MCF 10A (cell line): ENCODE measurements around the gene NDUFV1. TPM values are rescaled to one million over a fixed set of nuclear protein-coding genes. Genes with fewer than 3 reads are reported as not detected.
A peak's percentile ranks its signal among the peaks of the same experiment; 100 is the strongest.

Source experiments
- BruUV-seq: library from RNA; stranded (reverse); fragments of 400-500 nt; replicated peaks from 2 replicates; lab custom pipeline; 2021; lab: Mats Ljungman, UMichigan
- CTCF ChIA-PET: fragments of 300-600 bp; sonication (Branson Sonifier 250); formaldehyde crosslinking; extraction: SDS; loops from one replicate; lab custom pipeline; 2021; ENCODE audit warnings: antibody characterized with exemption, inconsistent platforms; lab: Yijun Ruan, JAX
- POLR2A ChIA-PET: fragments of 300-600, 350-650 bp; sonication (Branson Sonifier 250); formaldehyde crosslinking; extraction: SDS; loops from one replicate; lab custom pipeline; 2020; ENCODE audit warnings: antibody characterized with exemption, inconsistent platforms; lab: Yijun Ruan, JAX
- DNase-seq: peaks from one replicate; pipeline ENCODE4 v3.0.0-alpha.2; 2018; ENCODE audit not compliant: unreplicated experiment
- H3K27ac Mint-ChIP-seq: one replicate; pipeline ENCODE4 v1.8.0; 2022; ENCODE audit warnings: mild to moderate bottlenecking, low read depth, mixed read lengths; ENCODE audit not compliant: unreplicated experiment
- H3K27me3 Mint-ChIP-seq: one replicate; pipeline ENCODE4 v1.8.0; 2022; ENCODE audit warnings: mixed read lengths; ENCODE audit not compliant: insufficient read depth, unreplicated experiment
- H3K36me3 Mint-ChIP-seq: one replicate; pipeline ENCODE4 v1.8.0; 2022; ENCODE audit warnings: mild to moderate bottlenecking, moderate library complexity, mixed read lengths; ENCODE audit not compliant: insufficient read depth, unreplicated experiment
- H3K4me1 Mint-ChIP-seq: one replicate; pipeline ENCODE4 v1.8.0; 2022; ENCODE audit warnings: mixed read lengths; ENCODE audit not compliant: insufficient read depth, unreplicated experiment
- H3K4me3 Mint-ChIP-seq: one replicate; pipeline ENCODE4 v1.8.0; 2022; ENCODE audit warnings: mild to moderate bottlenecking, moderate library complexity, mixed read lengths; ENCODE audit not compliant: unreplicated experiment
- H3K9me3 Mint-ChIP-seq: one replicate; pipeline ENCODE4 v1.8.0; 2022; ENCODE audit warnings: mixed read lengths; ENCODE audit not compliant: unreplicated experiment
- CTCF ChIP-seq: fragments of 200-600 bp; IDR thresholded peaks from one replicate; pipeline ENCODE4 v1.8.0; 2022; ENCODE audit warnings: antibody characterized with exemption, mild to moderate bottlenecking; ENCODE audit not compliant: unreplicated experiment
- intact Hi-C: fragments of 100-400 bp; cut with micrococcal nuclease; formaldehyde crosslinking; loops from 2 replicates; pipeline ENCODE4 v1.14.1; 2022
- total RNA-seq: library from RNA; stranded (reverse); gene quantifications from 2 replicates; pipeline ENCODE4 v1.2.3, GENCODE V29; 2022

The NDUFV1 gene
- total RNA-seq, 1 experiment from 2014 or later: 223 TPM

GRCh38 chr11:67627812-67628624 lies 21.3 kb downstream of the NDUFV1 start:
- Mint-ChIP-seq H3K27ac (no peak overlapping the region), H3K27me3 (no peaks in the 10 kb centered on the region), H3K36me3 (no peaks in the 10 kb centered on the region), H3K9me3 (no peaks in the 10 kb centered on the region), H3K4me1 (no peaks in the 10 kb centered on the region), H3K4me3 (no peak overlapping the region)
- TF ChIP-seq CTCF: no peak
- no TSS peak for BruUV-seq
- intact Hi-C loops: loop anchor here (2.0 to 5.0 kb wide), 3 partner anchors 31 to 165 kb away; no protein-coding TSS in a partner anchor
- no peak for DNase-seq
- ChIA-PET CTCF (interaction anchor here (0.6 to 5.0 kb wide), 13 partner anchors 9 to 739 kb away, joined by 3 to 50 read pairs (median 4); no protein-coding TSS in a partner anchor), POLR2A (interaction anchor here (2.8 kb wide), 1 partner anchor 29 kb away, joined by 20 read pairs; no protein-coding TSS in a partner anchor)

GRCh38 chr11:67628710-67629385 lies 22.1 kb downstream of the NDUFV1 start:
- Mint-ChIP-seq H3K4me3 (peak overlapping the region; percentile 79), H3K9me3 (no peaks in the 10 kb centered on the region), H3K4me1 (no peaks in the 10 kb centered on the region), H3K27me3 (no peaks in the 10 kb centered on the region), H3K36me3 (no peaks in the 10 kb centered on the region), H3K27ac (no peak overlapping the region)
- TF ChIP-seq CTCF: no peak
- ChIA-PET CTCF (interaction anchor here (0.6 to 5.0 kb wide), 12 partner anchors 10 to 85 kb away, joined by 3 to 50 read pairs (median 4); no protein-coding TSS in a partner anchor), POLR2A (interaction anchor here (0.5 to 2.8 kb wide), 7 partner anchors 10 to 49 kb away, joined by 3 to 20 read pairs (median 7); partner anchors contain the start of gene GSTP1)
- intact Hi-C loops: loop anchor here (1.0 to 5.0 kb wide), 4 partner anchors 30 to 164 kb away; no protein-coding TSS in a partner anchor
- BruUV-seq: no TSS peak
- no peak for DNase-seq

- intact Hi-C loops: loop anchor here (1.0 to 5.0 kb wide), 4 partner anchors 29 to 163 kb away; no protein-coding TSS in a partner anchor
- ChIA-PET CTCF (interaction anchor here (0.6 to 5.0 kb wide), 12 partner anchors 9 to 61 kb away, joined by 3 to 50 read pairs (median 6); no protein-coding TSS in a partner anchor), POLR2A (interaction anchor here (0.6 to 2.8 kb wide), 10 partner anchors 21 to 692 kb away, joined by 3 to 20 read pairs (median 5); partner anchors contain the start of gene GSTP1)
- Mint-ChIP-seq H3K27ac (peak within 1 kb of the TSS; percentile 52), H3K4me3 (peak within 1 kb of the TSS; percentile 79), H3K27me3 (no peaks in the 10 kb centered on the region), H3K36me3 (no peaks in the 10 kb centered on the region), H3K4me1 (no peaks in the 10 kb centered on the region), H3K9me3 (no peaks in the 10 kb centered on the region)
- no TSS peak for BruUV-seq
- TF ChIP-seq CTCF: peak; percentile 88
- peak; percentile 85 for DNase-seq
Observed at GRCh38 chr11:67629386-67630227, 22.9 kb downstream of the NDUFV1 start, which contains the start of gene NUDT8. Gene NUDT8, minus strand, starts transcription at chr11:67629937. Its CDS starts 26 bp downstream, at chr11:67629911.
